22Rv1 (cell line): ENCODE measurements around the gene PTX3.

Experiments
- CTCF ChIP-seq: fragments of 450-650 bp; IDR thresholded peaks from 2 replicates; pipeline ENCODE4 v1.5.1; 2017; ENCODE audit warnings: mild to moderate bottlenecking
- ZFX ChIP-seq: fragments of 450-650 bp; IDR thresholded peaks from 2 replicates; pipeline ENCODE4 v1.6.1; 2017; ENCODE audit warnings: antibody characterized with exemption, borderline replicate concordance

DNA sequence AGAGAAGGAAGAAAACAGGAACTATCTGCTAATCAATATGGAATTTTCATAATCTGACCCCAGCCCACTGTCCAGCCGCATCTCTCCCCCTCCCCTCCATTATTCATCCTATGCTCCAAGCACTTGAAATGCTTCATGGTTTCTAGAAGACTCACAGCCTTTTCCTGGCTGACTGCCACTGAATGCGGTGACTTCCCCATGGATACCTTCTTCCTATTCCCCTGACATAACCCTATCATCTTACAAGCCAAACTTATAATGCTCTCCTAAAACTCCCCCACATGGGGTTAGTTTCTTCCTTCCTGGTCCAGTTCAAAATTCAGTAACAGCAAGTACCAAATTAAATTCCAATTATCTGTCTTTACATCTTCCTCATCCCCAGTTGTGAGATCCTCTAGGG is 31.2 kb upstream of the PTX3 start:
- TF ChIP-seq CTCF: no peak
- no peak for TF ChIP-seq ZFX
